ENCODE results near the gene DPP3.

DNA sequence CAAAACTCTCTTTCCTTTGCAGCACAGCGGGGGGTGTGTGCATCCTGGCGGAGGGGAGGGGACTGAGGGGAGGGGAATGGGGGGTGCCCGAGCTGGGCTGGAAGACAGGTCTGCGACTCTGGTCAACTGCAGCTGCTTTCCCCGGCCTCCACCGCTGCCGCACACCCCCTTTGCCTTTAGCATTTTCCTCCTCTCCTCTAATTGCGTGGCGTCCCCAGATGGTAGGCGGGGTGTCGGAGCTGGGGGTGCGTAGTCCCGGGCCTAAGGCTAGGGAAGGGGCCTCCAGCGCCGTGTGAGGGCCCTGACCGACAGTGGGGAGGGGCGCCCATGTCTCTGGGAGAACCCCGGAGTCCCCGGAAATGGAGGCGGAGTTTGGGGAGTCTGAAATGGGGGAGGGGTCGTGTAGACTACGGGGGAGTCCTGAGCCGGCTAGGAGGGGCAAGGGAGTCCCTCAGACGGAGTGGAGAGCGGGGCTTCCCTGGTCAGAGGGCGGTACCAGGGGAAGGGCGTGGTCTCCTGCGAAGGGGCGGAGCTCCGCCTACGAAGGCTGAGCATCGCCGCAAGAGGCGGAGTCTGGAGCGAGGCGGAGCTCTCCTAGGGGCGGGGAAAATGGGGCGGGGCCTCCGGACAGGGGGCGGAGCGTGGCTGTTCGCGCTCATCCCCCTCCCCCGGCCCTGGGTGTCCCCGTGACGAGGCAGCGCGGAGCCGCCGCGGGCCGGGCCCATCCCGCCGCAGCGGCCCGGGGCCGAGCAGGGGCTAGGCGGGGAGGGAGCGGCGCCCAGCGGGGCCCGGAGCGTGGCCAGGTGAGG lies 13.8 kb upstream of the DPP3 start, which contains the start of gene PELI3:
- TF ChIP-seq, protein P1, sequence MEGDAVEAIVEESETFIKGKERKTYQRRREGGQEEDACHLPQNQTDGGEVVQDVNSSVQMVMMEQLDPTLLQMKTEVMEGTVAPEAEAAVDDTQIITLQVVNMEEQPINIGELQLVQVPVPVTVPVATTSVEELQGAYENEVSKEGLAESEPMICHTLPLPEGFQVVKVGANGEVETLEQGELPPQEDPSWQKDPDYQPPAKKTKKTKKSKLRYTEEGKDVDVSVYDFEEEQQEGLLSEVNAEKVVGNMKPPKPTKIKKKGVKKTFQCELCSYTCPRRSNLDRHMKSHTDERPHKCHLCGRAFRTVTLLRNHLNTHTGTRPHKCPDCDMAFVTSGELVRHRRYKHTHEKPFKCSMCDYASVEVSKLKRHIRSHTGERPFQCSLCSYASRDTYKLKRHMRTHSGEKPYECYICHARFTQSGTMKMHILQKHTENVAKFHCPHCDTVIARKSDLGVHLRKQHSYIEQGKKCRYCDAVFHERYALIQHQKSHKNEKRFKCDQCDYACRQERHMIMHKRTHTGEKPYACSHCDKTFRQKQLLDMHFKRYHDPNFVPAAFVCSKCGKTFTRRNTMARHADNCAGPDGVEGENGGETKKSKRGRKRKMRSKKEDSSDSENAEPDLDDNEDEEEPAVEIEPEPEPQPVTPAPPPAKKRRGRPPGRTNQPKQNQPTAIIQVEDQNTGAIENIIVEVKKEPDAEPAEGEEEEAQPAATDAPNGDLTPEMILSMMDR (IDR thresholded peaks at IDR 0.05) = no peak
- TF ChIP-seq POLR2A (IDR thresholded peaks at IDR 0.05) = peak in 2 of 3 donors; percentile 52 to 59
